Left lobe of liver (tissue), 2 donors: ENCODE data around the gene SLC50A1. TPM values are rescaled to one million over a fixed set of nuclear protein-coding genes. Genes with fewer than 3 reads are reported as not detected.
"Not testable (repeated sequence)": the region's sequence is repeated elsewhere in the genome, so short reads cannot be mapped to it uniquely, and the experiment has no call there.

Source experiments
- ATAC-seq: fragments of 200-7000 bp; cut with Tn5 transposase; one replicate; pipeline ENCODE4 v1.9.1; 2020; ENCODE audit warnings: mild to moderate bottlenecking, moderate library complexity
- DNase-seq: peaks from one replicate; pipeline ENCODE4 v3.0.0-alpha.2; 2020; ENCODE audit warnings: low spot score
- total RNA-seq: library from RNA; stranded (reverse); gene quantifications from one replicate; pipeline ENCODE4 v1.2.1, GENCODE V29; 2021
- donor health status: DM: no; HTN: no; CAD: no; lungs with moderate emphysema.
- donor health status: DM: no; HTN: yes; CAD: no.

SLC50A1 gene
- total RNA-seq, 1 donor from 2014 or later, result 22.4 TPM

- ATAC-seq (no peak), DNase-seq (no peak)
These were observed 19.4 kb upstream of the SLC50A1 start for GRCh38 chr1:155116113-155116764.

DNA sequence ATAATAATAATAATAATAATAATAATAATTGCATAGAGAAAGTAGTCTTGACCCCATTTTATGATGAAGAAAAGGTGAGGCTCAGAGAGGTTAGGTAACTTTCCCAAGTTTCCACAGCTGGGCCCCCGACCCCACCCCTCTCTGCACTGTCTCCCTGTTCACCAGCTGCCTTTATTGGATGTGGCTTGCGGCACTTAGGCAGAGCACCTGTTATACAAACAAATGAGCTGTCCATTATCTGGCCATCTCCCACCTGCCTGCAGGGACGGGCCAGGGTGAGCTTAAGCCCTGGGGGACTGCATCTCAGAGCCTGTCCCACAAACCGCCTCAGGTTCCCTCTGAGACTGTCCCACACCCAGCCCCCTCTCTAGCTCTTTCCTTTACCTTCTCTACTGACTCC is 18.0 kb upstream of the SLC50A1 start:
- ATAC-seq, result no peak
- no peak for DNase-seq

GRCh38 chr1:155118090-155118489 is 17.6 kb upstream of the SLC50A1 start:
- DNase-seq, ATAC-seq: not testable (repeated sequence)

GRCh38 chr1:155120253-155120652 is 15.4 kb upstream of the SLC50A1 start:
- ATAC-seq (no peak), DNase-seq (no peak)

- DNase-seq, result no peak
- no peak for ATAC-seq
These were observed 14.4 kb upstream of the SLC50A1 start for GRCh38 chr1:155121249-155121648.

DNA sequence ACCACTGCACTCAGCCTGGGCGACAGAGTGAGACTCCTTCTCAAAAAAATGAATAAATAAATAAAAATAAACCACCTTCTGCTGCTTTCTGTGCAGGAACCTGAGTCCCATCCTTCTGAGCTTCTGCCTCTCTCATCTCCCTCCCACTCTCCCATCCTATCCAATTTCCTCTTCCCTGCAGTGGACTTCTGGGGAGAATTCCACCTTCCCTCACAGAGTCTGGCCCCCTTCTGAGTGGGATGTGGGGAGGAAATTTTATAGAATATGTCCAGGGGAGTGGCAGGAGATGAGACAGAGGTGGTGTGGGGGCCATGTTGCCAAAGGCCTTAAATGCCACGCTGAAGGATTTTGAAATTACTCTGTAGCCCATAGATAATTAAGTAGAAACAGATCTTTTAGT is 13.3 kb upstream of the SLC50A1 start:
- DNase-seq, result no peak
- no peak for ATAC-seq

DNA sequence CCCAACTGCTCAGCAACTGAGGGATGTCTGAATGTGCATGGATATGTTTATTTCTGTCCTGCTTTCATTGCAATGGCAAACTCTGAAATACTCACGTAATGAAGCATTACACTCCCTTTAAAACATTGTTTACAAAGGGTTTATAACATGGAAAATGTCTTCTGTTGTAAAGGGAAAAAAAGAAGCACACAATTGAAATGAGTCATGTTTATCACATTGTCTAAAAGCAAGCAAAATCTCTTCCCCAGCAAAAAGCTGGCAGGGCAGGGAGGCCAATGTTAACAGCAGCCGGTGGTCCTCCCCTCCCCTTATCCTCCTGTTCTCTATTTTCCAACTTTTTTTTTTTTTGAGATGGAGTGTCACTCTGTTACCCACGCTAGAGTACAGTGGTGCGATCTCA is 11.9 kb upstream of the SLC50A1 start:
- DNase-seq (no peak), ATAC-seq (no peak)

- DNase-seq (peak; percentile 92), ATAC-seq (peak; percentile 30)
These were observed 10.9 kb upstream of the SLC50A1 start for GRCh38 chr1:155124503-155125463.

GRCh38 chr1:155125511-155125945 is 10.1 kb upstream of the SLC50A1 start:
- peak; percentile 0 for ATAC-seq

GRCh38 chr1:155125946-155126555 is 9.6 kb upstream of the SLC50A1 start:
- ATAC-seq (peak; percentile 58), DNase-seq (peak; percentile 99)

More at GRCh38 chr1:155125511-155125945, 10.1 kb upstream of the SLC50A1 start:
- DNase-seq, result peak; percentile 66

DNA sequence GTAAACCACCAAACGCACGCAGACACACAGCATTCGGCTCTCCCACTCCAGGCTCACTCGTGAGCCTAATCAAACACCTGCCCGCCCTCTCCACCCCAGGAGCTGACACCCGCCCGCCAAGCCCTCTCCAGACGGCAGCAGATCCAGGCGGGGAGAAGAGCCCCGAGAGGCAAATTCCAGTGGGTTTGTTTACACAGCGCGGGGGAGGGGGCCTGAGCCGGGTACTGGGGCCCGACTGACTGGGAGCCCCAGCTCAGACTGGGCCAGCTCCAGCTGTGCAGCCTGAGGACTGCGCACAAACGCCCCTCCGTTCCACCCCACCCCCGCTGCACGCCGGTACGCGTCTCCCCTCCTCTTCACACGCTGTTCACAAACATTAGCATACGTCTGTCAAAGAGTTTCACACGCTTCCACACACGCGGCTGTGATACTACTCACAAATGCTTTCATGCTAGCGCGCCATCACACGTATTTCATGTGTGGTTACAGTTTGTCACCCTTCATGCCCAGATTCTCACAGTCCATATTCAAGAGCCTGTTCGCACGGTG is 9.0 kb upstream of the SLC50A1 start:
- ATAC-seq, result peak; percentile 16
- peak; percentile 79 for DNase-seq

DNA sequence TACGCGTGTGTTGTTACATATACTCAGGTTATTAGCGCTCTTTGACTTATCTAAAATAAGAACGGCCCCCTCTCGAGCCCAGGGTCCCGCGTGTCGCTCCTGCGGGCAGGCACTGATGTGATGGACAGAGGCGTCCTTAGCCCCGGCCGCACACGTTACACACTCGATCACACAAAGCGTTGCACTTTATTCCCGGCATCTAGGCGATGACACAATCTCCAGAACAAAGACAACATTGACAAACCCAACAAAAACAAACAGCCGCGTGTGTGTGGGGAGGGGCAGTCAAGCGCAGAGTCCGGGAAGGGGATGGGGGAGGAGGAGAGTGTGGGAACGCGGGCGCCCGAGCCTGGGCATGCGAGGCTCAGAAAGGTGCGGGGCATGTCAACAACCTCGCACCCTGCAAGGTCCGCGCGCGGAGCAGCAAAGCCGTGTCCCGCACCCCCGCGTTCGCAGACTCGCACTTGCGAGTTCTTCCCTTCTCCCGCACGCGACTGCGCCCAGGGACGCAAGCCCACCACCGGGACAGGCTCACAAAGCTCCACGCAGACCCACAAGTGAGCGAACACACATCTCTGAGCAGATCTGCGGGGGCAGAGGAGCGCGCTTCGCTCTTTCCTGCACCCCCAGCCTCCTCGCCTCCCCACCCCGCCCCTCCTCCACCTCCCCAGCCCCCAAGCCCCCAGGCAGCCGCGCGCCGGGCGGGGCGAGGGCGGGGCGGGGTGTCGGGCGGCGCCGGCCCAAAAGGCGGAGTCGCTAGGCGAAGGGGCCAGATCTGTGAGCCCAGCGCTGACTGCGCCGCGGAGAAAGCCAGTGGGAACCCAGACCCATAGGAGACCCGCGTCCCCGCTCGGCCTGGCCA is 8.3 kb upstream of the SLC50A1 start, which contains the start of gene EFNA1:
TSS of gene EFNA1 (plus strand) at position 772 of the 862 bp plus-strand sequence. CDS start 102 bp downstream, outside the sequence.
- ATAC-seq (peak; percentile 46), DNase-seq (peak; percentile 94)

DNA sequence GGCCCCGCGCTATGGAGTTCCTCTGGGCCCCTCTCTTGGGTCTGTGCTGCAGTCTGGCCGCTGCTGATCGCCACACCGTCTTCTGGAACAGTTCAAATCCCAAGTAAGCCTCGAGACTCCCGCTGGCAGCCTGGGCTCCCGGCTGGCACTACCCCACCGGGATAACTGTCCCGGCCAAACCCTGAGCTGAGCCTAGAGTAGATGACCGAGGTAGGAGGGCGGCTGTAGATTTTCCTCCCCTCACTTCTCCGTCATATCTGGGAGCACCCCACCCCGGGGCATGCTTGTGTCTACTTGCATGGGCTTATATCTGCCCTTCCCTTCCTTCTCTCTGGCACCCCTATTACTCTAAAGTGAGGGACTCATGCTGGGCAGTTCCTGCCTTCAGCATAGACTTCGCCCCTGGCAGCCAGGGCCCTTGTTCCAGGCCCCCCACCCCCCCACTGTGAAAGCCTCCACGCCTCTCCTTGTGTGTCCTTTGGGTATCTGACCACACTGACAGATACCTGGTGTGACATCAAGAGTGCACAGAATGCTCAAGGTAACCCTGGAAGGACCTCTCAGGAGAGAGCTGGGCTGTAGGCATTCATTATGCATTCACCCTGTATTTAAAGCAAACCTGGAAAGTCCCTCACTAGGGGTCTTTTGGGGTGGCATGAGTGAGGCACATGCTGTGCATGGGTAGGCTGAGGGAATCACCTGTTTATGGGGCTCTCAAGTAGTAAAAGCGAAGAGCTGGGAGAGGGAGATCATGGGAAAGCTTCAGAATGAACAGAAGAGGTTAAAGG is 7.5 kb upstream of the SLC50A1 start:
- ATAC-seq (no peak), DNase-seq (no peak)

- ATAC-seq (peak; percentile 29), DNase-seq (peak; percentile 91)
These were observed 6.7 kb upstream of the SLC50A1 start for GRCh38 chr1:155128755-155129473.

- DNase-seq, result no peak
- no peak for ATAC-seq
These were observed 5.2 kb upstream of the SLC50A1 start for GRCh38 chr1:155130272-155131006.

- DNase-seq (peak; percentile 84), ATAC-seq (peak; percentile 0)
These were observed 4.4 kb upstream of the SLC50A1 start for GRCh38 chr1:155131285-155131684.

- ATAC-seq, result no peak
These were observed 3.8 kb upstream of the SLC50A1 start for GRCh38 chr1:155131856-155132255.

GRCh38 chr1:155133799-155134281 is 1.8 kb upstream of the SLC50A1 start:
- ATAC-seq, result peak; percentile 44
- DNase-seq, result peak; percentile 84

More at GRCh38 chr1:155131856-155132255, 3.8 kb upstream of the SLC50A1 start:
- no peak for DNase-seq
